Measurements from ENCODE around the gene RTCB.

RTCB gene

GRCh38 chr22:32411829-32412592 lies at the start of gene RTCB:
RTCB (minus strand) TSS chr22:32412247; CDS start chr22:32412156, 91 bp downstream.
- peak; percentile 67 for DNase-seq

- DNase-seq = no peak
Measured at GRCh38 chr22:32457031-32457430, 45.0 kb upstream of the RTCB start.

- DNase-seq = no peak
Measured at GRCh38 chr22:32448980-32449379, 36.9 kb upstream of the RTCB start.

- DNase-seq = no peak
Measured at GRCh38 chr22:32446321-32446720, 34.3 kb upstream of the RTCB start.

GRCh38 chr22:32444068-32444467 lies 32.0 kb upstream of the RTCB start:
- DNase-seq = no peak

- no peak for DNase-seq
Measured at GRCh38 chr22:32430352-32430751, 18.3 kb upstream of the RTCB start.

- DNase-seq = no peak
Measured at GRCh38 chr22:32426881-32427280, 14.8 kb upstream of the RTCB start.

- DNase-seq = no peak
Measured at GRCh38 chr22:32423664-32424063, 11.6 kb upstream of the RTCB start.

- DNase-seq = no peak
Measured at GRCh38 chr22:32422062-32422461, 10.0 kb upstream of the RTCB start.

GRCh38 chr22:32421484-32421883 lies 9.4 kb upstream of the RTCB start:
- DNase-seq = no peak

- no peak for DNase-seq
Measured at GRCh38 chr22:32417906-32418305, 5.9 kb upstream of the RTCB start.

GRCh38 chr22:32416556-32417085 lies 4.6 kb upstream of the RTCB start:
- no peak for DNase-seq

GRCh38 chr22:32414191-32414590 lies 2.1 kb upstream of the RTCB start:
- no peak for DNase-seq

GRCh38 chr22:32413719-32414118 lies 1.7 kb upstream of the RTCB start:
- DNase-seq = no peak

- DNase-seq = no peak
Measured at GRCh38 chr22:32411402-32411801, 645 bp downstream of the RTCB start.

- no peak for DNase-seq
Measured at GRCh38 chr22:32410459-32410858, 1.6 kb downstream of the RTCB start.

GRCh38 chr22:32409977-32410376 lies 2.1 kb downstream of the RTCB start:
- no peak for DNase-seq

- no peak for DNase-seq
Measured at GRCh38 chr22:32407936-32408335, 4.1 kb downstream of the RTCB start.

- DNase-seq = no peak
Measured at GRCh38 chr22:32407312-32407711, 4.7 kb downstream of the RTCB start.

- no peak for DNase-seq
Measured at GRCh38 chr22:32404021-32404420, 8.0 kb downstream of the RTCB start.

GRCh38 chr22:32401486-32401885 lies 10.6 kb downstream of the RTCB start:
- DNase-seq = no peak

- DNase-seq = no peak
Measured at GRCh38 chr22:32396746-32397145, 15.3 kb downstream of the RTCB start.

GRCh38 chr22:32396255-32396654 lies 15.8 kb downstream of the RTCB start:
- no peak for DNase-seq

- DNase-seq = no peak
Measured at GRCh38 chr22:32395107-32395506, 16.9 kb downstream of the RTCB start.

GRCh38 chr22:32389685-32390084 lies 22.4 kb downstream of the RTCB start:
- no peak for DNase-seq
